CD14-positive monocyte (primary cell): ENCODE data around the gene RARB. TPM values are rescaled to one million over a fixed set of nuclear protein-coding genes. Genes with fewer than 3 reads are reported as not detected.

Experiments used
- DNase-seq, 3 donors: peaks; one replicate each; pipeline ENCODE4 v3.0.0-alpha.2; 2011 to 2022
- H2AFZ ChIP-seq: 2 replicates; pipeline ENCODE4 v1.6.0; 2012; ENCODE audit warnings: mild to moderate bottlenecking, low read depth, low read length, inconsistent platforms; ENCODE audit not compliant: insufficient read depth, poor library complexity, severe bottlenecking
- H3K27ac ChIP-seq, 2 donors: 1 replicate in 1 of 2; 2 replicates in 1 of 2; pipeline ENCODE4 v1.5.1; 2012 to 2013; ENCODE audit warnings: low read length in 2 of 2, control low read depth in 1 of 2, inconsistent platforms in 1 of 2, low read depth in 1 of 2, mild to moderate bottlenecking in 1 of 2
- H3K27me3 ChIP-seq, 2 donors: one replicate each; pipeline versions ENCODE4 v1.6.0 to v1.6.1; 2011 to 2013; ENCODE audit warnings: low read length in 2 of 2; ENCODE audit not compliant: control insufficient read depth in 2 of 2, insufficient read depth in 2 of 2
- H3K36me3 ChIP-seq, 2 donors: replicated peaks in 1 of 2; 1 replicate in 1 of 2; 2 replicates in 1 of 2; pipeline versions ENCODE4 v1.5.1 to v1.6.1; 2012 to 2013; ENCODE audit warnings: low read length in 2 of 2, control low read depth in 1 of 2, inconsistent platforms in 1 of 2, mild to moderate bottlenecking in 1 of 2; ENCODE audit not compliant: insufficient read depth in 2 of 2, control insufficient read depth in 1 of 2
- H3K4me1 ChIP-seq, 2 donors: 1 replicate in 1 of 2; 2 replicates in 1 of 2; pipeline versions ENCODE4 v1.5.1 to v1.6.1; 2012 to 2013; ENCODE audit warnings: low read length in 2 of 2, control low read depth in 1 of 2, inconsistent platforms in 1 of 2, mild to moderate bottlenecking in 1 of 2, moderate library complexity in 1 of 2; ENCODE audit not compliant: insufficient read depth in 2 of 2, control insufficient read depth in 1 of 2
- H3K4me2 ChIP-seq: replicated peaks from 2 replicates; pipeline ENCODE3; 2012; ENCODE audit warnings: low read length, moderate library complexity, mild to moderate bottlenecking; ENCODE audit not compliant: poor library complexity, severe bottlenecking; ENCODE audit errors: extremely low read depth
- H3K4me3 ChIP-seq, 3 experiments: fragments of 200-600 bp in 1 of 3; sonication (generic) in 1 of 3; replicated peaks in 1 of 3; 1 replicate in 2 of 3; 2 replicates in 1 of 3; pipeline ENCODE4 v1.5.1; 2011 to 2013; ENCODE audit warnings: low read length in 3 of 3, mild to moderate bottlenecking in 3 of 3, control low read depth in 2 of 3, low read depth in 2 of 3, inconsistent platforms in 1 of 3, moderate library complexity in 1 of 3
- H3K79me2 ChIP-seq: 2 replicates; pipeline ENCODE4 v1.6.0; 2012; ENCODE audit warnings: mild to moderate bottlenecking, control low read depth, inconsistent platforms, low read length, moderate library complexity; ENCODE audit not compliant: insufficient read depth
- H3K9ac ChIP-seq: 2 replicates; pipeline ENCODE4 v1.6.0; 2017; ENCODE audit warnings: low read length, mild to moderate bottlenecking; ENCODE audit not compliant: insufficient read depth, poor library complexity, severe bottlenecking
- H3K9me3 ChIP-seq, 2 donors: replicated peaks in 1 of 2; 1 replicate in 1 of 2; 2 replicates in 1 of 2; pipeline versions ENCODE4 v1.5.1 to v1.6.1; 2012 to 2013; ENCODE audit warnings: low read length in 2 of 2, control low read depth in 1 of 2; ENCODE audit not compliant: control insufficient read depth in 1 of 2, insufficient read depth in 1 of 2
- H4K20me1 ChIP-seq: 2 replicates; pipeline ENCODE4 v1.6.0; 2012; ENCODE audit warnings: mild to moderate bottlenecking, low read length, control low read depth, moderate library complexity; ENCODE audit not compliant: insufficient read depth
- H3K27ac Mint-ChIP-seq, 7 donors: one replicate each; pipeline ENCODE4 v1.8.0; 2020; ENCODE audit warnings: mild to moderate bottlenecking in 7 of 7, mixed read lengths in 7 of 7, moderate library complexity in 6 of 7, inconsistent platforms in 2 of 7
- H3K27me3 Mint-ChIP-seq, 3 donors: one replicate each; pipeline ENCODE4 v1.8.0; 2021 to 2022; ENCODE audit warnings: low read depth in 3 of 3, mild to moderate bottlenecking in 3 of 3, mixed read lengths in 3 of 3, moderate library complexity in 3 of 3, inconsistent platforms in 1 of 3
- H3K36me3 Mint-ChIP-seq, 2 donors: one replicate each; pipeline ENCODE4 v1.8.0; 2020; ENCODE audit warnings: mixed read lengths in 2 of 2, inconsistent platforms in 1 of 2, mild to moderate bottlenecking in 1 of 2
- H3K4me1 Mint-ChIP-seq: one replicate; pipeline ENCODE4 v1.8.0; 2020; ENCODE audit warnings: mild to moderate bottlenecking, mixed read lengths
- H3K4me3 Mint-ChIP-seq, 2 donors: one replicate each; pipeline ENCODE4 v1.8.0; 2020; ENCODE audit warnings: mild to moderate bottlenecking in 2 of 2, mixed read lengths in 2 of 2, moderate library complexity in 1 of 2
- H3K9me3 Mint-ChIP-seq, 7 donors: one replicate each; pipeline ENCODE4 v1.8.0; 2020 to 2022; ENCODE audit warnings: mixed read lengths in 7 of 7, mild to moderate bottlenecking in 6 of 7, moderate library complexity in 6 of 7, inconsistent platforms in 2 of 7
- WGBS: methylation state at CpG from one replicate; pipeline ENCODE4 v1.1.5; 2013; ENCODE audit warnings: missing lambda C conversion rate; ENCODE audit not compliant: insufficient coverage; 5-methylcytosine and 5-hydroxymethylcytosine counted together
- intact Hi-C, 2 donors: fragments of 100-400 bp; cut with micrococcal nuclease; formaldehyde crosslinking; loops; one replicate each; pipeline versions ENCODE4 v1.15.0 to v1.15.1; 2023
- polyA plus RNA-seq, 3 donors: library from polyadenylated mRNA; depleted of rRNA in 1 of 3; unstranded in 2 of 3; stranded (reverse) in 1 of 3; fragments of 300-500 nt in 2 of 3; fragments of >200 nt in 1 of 3; fragmentation: Illumina TruSeq in 2 of 3; gene quantifications; 1 replicate in 2 of 3; 2 replicates in 1 of 3; pipeline ENCODE4 v1.2.3, GENCODE V29; 2012 to 2021
- TF ChIP-seq, protein P1 (sequence below): fragments of 200-600 bp; IDR thresholded peaks from one replicate; pipeline ENCODE4 v1.8.0; 2022; ENCODE audit warnings: antibody characterized with exemption, mild to moderate bottlenecking

Gene RARB
- polyA plus RNA-seq, 3 donors: not detected

DNA sequence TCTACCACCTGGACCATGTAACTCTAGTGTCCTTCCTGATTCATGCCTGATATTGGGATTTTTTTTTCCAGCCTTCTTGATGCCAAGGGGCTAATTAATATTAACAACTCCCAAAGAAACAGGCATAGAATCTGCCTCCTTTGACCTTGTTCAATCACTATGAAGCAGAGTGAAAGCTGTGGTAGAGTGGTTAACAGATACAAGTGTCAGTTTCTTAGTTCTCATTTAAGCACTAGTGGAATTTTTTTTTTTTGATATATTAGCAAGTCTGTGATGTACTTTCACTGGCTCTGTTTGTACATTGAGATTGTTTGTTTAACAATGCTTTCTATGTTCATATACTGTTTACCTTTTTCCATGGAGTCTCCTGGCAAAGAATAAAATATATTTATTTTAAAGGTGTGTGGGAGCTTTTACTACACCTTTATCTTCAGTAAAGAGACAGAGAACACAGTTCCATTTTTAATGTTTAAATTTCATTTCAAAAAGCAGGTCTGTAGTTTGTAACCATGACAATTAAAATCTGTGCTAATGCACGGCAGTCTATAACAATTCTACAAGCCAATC lies 169.6 kb downstream of the RARB start:
- H3K27ac Mint-ChIP-seq: no peak overlapping the region
- Histone ChIP-seq H3K9me3 (no peaks in the 10 kb centered on the region), H4K20me1 (no peaks in the 10 kb centered on the region), H3K36me3 (peaks cover 44 to 69% of the 10 kb centered on the region in 2 donors), H3K4me3 (no peak overlapping the region), H3K4me1 (no peaks in the 10 kb centered on the region), H3K9ac (no peak overlapping the region), H3K4me2 (no peak overlapping the region), H3K27me3 (no peaks in the 10 kb centered on the region), H3K27ac (no peak overlapping the region), H3K79me2 (no peaks in the 10 kb centered on the region), H2AFZ (no peak overlapping the region)
- H3K27me3 Mint-ChIP-seq: no peaks in the 10 kb centered on the region
- H3K36me3 Mint-ChIP-seq: peaks cover 36 to 63% of the 10 kb centered on the region in 2 donors
- no peak for DNase-seq
- intact Hi-C loops: loop anchor here in 1 of 2 donors (10.0 kb wide), 1 partner anchor 913 kb away; no protein-coding TSS in a partner anchor
- no peak overlapping the region for H3K4me3 Mint-ChIP-seq
- no peaks in the 10 kb centered on the region for H3K4me1 Mint-ChIP-seq
- no CpG with 5 or more reads among the region's 1 CpG for WGBS
- H3K9me3 Mint-ChIP-seq: no peaks in the 10 kb centered on the region
- TF ChIP-seq, protein P1, sequence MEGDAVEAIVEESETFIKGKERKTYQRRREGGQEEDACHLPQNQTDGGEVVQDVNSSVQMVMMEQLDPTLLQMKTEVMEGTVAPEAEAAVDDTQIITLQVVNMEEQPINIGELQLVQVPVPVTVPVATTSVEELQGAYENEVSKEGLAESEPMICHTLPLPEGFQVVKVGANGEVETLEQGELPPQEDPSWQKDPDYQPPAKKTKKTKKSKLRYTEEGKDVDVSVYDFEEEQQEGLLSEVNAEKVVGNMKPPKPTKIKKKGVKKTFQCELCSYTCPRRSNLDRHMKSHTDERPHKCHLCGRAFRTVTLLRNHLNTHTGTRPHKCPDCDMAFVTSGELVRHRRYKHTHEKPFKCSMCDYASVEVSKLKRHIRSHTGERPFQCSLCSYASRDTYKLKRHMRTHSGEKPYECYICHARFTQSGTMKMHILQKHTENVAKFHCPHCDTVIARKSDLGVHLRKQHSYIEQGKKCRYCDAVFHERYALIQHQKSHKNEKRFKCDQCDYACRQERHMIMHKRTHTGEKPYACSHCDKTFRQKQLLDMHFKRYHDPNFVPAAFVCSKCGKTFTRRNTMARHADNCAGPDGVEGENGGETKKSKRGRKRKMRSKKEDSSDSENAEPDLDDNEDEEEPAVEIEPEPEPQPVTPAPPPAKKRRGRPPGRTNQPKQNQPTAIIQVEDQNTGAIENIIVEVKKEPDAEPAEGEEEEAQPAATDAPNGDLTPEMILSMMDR: no peak

DNA sequence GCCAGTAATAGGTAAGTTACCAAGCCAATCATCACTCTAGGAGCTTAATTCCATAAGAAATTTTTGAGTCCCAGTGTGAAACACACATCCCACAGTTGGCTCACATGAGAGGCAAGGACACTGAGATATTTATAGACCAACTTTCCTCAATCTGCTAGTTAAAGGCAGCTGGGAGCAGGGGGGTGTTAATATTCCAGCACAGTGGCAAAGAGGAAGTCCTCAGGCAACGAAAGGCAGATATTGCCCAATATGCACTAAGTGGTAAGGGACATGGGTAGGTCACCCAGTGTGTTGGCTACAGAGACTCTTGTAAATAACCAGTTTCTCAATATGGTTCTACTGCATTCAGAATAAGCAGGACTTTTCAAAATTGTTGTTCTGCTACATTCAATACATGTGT lies 175.6 kb downstream of the RARB start:
- H3K9me3 ChIP-seq: no peaks in the 10 kb centered on the region
- peaks cover 22% of the 10 kb centered on the region for H3K4me1 Mint-ChIP-seq
- peaks cover 3% of the 10 kb centered on the region for H3K79me2 ChIP-seq
- TF ChIP-seq, protein P1: no peak
- H3K9ac ChIP-seq: peak overlapping the region; percentile 32
- peak overlapping the region; percentile 60 for H3K4me2 ChIP-seq
- peak overlapping the region; percentile 22 to 90 for H3K27ac ChIP-seq
- H3K27me3 Mint-ChIP-seq: no peaks in the 10 kb centered on the region
- peaks cover 55 to 64% of the 10 kb centered on the region in 2 donors for H3K36me3 Mint-ChIP-seq
- H3K9me3 Mint-ChIP-seq: no peaks in the 10 kb centered on the region
- peak; percentile 74 to 92 (median 91) for DNase-seq
- peak overlapping the region; percentile 92 to 96 (median 95) for H3K27ac Mint-ChIP-seq
- no CpG with 5 or more reads among the region's 1 CpG for WGBS
- no peaks in the 10 kb centered on the region for H3K27me3 ChIP-seq
- no peaks in the 10 kb centered on the region for H4K20me1 ChIP-seq
- no peak overlapping the region for H2AFZ ChIP-seq
- intact Hi-C loops: no loop called here
- H3K36me3 ChIP-seq: peaks cover 48 to 72% of the 10 kb centered on the region in 2 donors
- H3K4me3 Mint-ChIP-seq: peak overlapping the region; percentile 16 to 74
- H3K4me1 ChIP-seq: peaks cover 16 to 21% of the 10 kb centered on the region in 2 donors
- H3K4me3 ChIP-seq: peak overlapping the region in 1 of 3 experiments; percentile 47
